Brain microvascular endothelial cell (primary cell): Measurements from ENCODE around the gene CSF2RB.

Experiments used
- DNase-seq: peaks from one replicate; pipeline ENCODE4 v3.0.0-alpha.2; 2020
- H3K27ac ChIP-seq: fragments of 250-450 bp; sonication (Bioruptor Pico); 2 replicates; pipeline ENCODE4 v1.5.1; 2020; ENCODE audit warnings: mild to moderate bottlenecking, moderate library complexity
- H3K27me3 ChIP-seq: fragments of 250-450 bp; sonication (Bioruptor Pico); replicated peaks from 2 replicates; pipeline ENCODE4 v1.5.1; 2020; ENCODE audit warnings: mild to moderate bottlenecking
- H3K36me3 ChIP-seq: fragments of 250-450 bp; sonication (Bioruptor Pico); replicated peaks from 2 replicates; pipeline ENCODE4 v1.5.1; 2020; ENCODE audit warnings: mild to moderate bottlenecking
- H3K4me3 ChIP-seq: 2 replicates; pipeline ENCODE4 v1.5.1; 2011; ENCODE audit warnings: low read depth, mild to moderate bottlenecking, control low read depth, low read length, moderate library complexity
- in situ Hi-C: cut with HindIII; loops from 2 replicates; pipeline ENCODE4 v1.10.0; 2017; ENCODE audit warnings: low sequenced_read_pairs, low pct_ligation_motif_present
- TF ChIP-seq, protein P1 (sequence below): IDR thresholded peaks from 2 replicates; pipeline ENCODE4 v1.5.1; 2011; ENCODE audit warnings: low read depth, mild to moderate bottlenecking, moderate library complexity, low read length, control low read depth, inconsistent platforms; ENCODE audit errors: missing control alignments

CSF2RB gene

GRCh38 chr22:36914390-36914752 is 943 bp downstream of the CSF2RB start:
- no peaks in the 10 kb centered on the region for H3K36me3 ChIP-seq
- H3K4me3 ChIP-seq = no peak overlapping the region
- DNase-seq = no peak
- in situ Hi-C loops = no loop called here
- no peak overlapping the region for H3K27ac ChIP-seq
- peaks cover 2% of the 10 kb centered on the region for H3K27me3 ChIP-seq
- TF ChIP-seq, protein P1, sequence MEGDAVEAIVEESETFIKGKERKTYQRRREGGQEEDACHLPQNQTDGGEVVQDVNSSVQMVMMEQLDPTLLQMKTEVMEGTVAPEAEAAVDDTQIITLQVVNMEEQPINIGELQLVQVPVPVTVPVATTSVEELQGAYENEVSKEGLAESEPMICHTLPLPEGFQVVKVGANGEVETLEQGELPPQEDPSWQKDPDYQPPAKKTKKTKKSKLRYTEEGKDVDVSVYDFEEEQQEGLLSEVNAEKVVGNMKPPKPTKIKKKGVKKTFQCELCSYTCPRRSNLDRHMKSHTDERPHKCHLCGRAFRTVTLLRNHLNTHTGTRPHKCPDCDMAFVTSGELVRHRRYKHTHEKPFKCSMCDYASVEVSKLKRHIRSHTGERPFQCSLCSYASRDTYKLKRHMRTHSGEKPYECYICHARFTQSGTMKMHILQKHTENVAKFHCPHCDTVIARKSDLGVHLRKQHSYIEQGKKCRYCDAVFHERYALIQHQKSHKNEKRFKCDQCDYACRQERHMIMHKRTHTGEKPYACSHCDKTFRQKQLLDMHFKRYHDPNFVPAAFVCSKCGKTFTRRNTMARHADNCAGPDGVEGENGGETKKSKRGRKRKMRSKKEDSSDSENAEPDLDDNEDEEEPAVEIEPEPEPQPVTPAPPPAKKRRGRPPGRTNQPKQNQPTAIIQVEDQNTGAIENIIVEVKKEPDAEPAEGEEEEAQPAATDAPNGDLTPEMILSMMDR = no peak

GRCh38 chr22:36916034-36916433 is 2.6 kb downstream of the CSF2RB start:
- in situ Hi-C loops = no loop called here
- Histone ChIP-seq H3K4me3 (no peak overlapping the region), H3K36me3 (no peaks in the 10 kb centered on the region), H3K27ac (no peak overlapping the region), H3K27me3 (peaks cover 2% of the 10 kb centered on the region)
- TF ChIP-seq, protein P1 = no peak
- DNase-seq = no peak

- H3K27me3 ChIP-seq = peaks cover 2% of the 10 kb centered on the region
- in situ Hi-C loops = no loop called here
- DNase-seq = no peak
- TF ChIP-seq, protein P1 = no peak
- no peaks in the 10 kb centered on the region for H3K36me3 ChIP-seq
- H3K4me3 ChIP-seq = no peak overlapping the region
- no peak overlapping the region for H3K27ac ChIP-seq
Measured at GRCh38 chr22:36918586-36919284, 5.3 kb downstream of the CSF2RB start.

GRCh38 chr22:36921309-36922104 is 8.1 kb downstream of the CSF2RB start:
- Histone ChIP-seq H3K27ac (no peak overlapping the region), H3K36me3 (no peaks in the 10 kb centered on the region), H3K4me3 (no peak overlapping the region), H3K27me3 (peaks cover 2% of the 10 kb centered on the region)
- in situ Hi-C loops = no loop called here
- DNase-seq = no peak
- TF ChIP-seq, protein P1 = no peak

GRCh38 chr22:36922105-36922608 is 8.7 kb downstream of the CSF2RB start:
- TF ChIP-seq, protein P1 = no peak
- H3K27me3 ChIP-seq = peaks cover 2% of the 10 kb centered on the region
- no peak overlapping the region for H3K27ac ChIP-seq
- in situ Hi-C loops = no loop called here
- no peak overlapping the region for H3K4me3 ChIP-seq
- DNase-seq = no peak
- no peaks in the 10 kb centered on the region for H3K36me3 ChIP-seq
